HG03469 (cell line): ENCODE measurements around the gene DKKL1.

Experiments used
- ATAC-seq: cut with Tn5 transposase; IDR thresholded peaks from one replicate; pipeline ENCODE4 v1.9.1; 2021; ENCODE audit warnings: mild to moderate bottlenecking, moderate library complexity, moderate number of reproducible peaks; ENCODE audit not compliant: unreplicated experiment

Gene DKKL1

GRCh38 chr19:49418511-49418910 is 54.8 kb downstream of the DKKL1 start:
- no peak for ATAC-seq

GRCh38 chr19:49419173-49419572 is 55.5 kb downstream of the DKKL1 start:
- no peak for ATAC-seq

GRCh38 chr19:49420227-49420626 is 56.5 kb downstream of the DKKL1 start:
- ATAC-seq, result no peak

GRCh38 chr19:49421039-49421877 is 57.6 kb downstream of the DKKL1 start:
- no peak for ATAC-seq

- no peak for ATAC-seq
These were observed 58.2 kb downstream of the DKKL1 start for GRCh38 chr19:49421878-49422202.

- no peak for ATAC-seq
These were observed 58.9 kb downstream of the DKKL1 start for GRCh38 chr19:49422407-49423070.

GRCh38 chr19:49423071-49423984 is 59.7 kb downstream of the DKKL1 start, which contains the start of gene PTH2:
Gene PTH2, minus strand, starts transcription at chr19:49423441. Its CDS starts 102 bp downstream, at chr19:49423339.
- ATAC-seq, result no peak

- ATAC-seq, result no peak
These were observed 60.3 kb downstream of the DKKL1 start for GRCh38 chr19:49423985-49424303.
